ENCODE measurements around the gene HMHB1.
"Not testable (repeated sequence)": the region's sequence is repeated elsewhere in the genome, so short reads cannot be mapped to it uniquely, and the experiment has no call there.

The HMHB1 gene

DNA sequence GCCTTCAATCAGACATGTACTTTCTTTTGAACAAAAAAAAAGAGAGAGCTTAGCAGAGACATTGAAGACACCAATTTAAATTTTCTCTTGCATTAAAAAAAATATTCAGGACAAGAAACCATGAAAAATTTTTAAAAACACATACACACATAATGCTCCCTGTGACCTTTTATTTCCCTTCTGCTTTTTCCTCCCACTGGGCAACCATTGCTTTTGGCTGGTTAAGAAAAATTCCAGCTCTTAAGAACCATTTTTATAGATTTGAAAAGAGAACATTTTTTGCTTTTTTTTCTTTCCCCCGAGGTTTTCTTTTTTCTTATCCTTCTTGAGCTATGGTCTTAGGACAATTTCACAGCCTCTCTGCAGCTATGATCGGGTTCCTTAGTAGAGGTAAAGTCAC, 6.1 kb upstream of the HMHB1 start:
- FAIRE-seq, result no peak

DNA sequence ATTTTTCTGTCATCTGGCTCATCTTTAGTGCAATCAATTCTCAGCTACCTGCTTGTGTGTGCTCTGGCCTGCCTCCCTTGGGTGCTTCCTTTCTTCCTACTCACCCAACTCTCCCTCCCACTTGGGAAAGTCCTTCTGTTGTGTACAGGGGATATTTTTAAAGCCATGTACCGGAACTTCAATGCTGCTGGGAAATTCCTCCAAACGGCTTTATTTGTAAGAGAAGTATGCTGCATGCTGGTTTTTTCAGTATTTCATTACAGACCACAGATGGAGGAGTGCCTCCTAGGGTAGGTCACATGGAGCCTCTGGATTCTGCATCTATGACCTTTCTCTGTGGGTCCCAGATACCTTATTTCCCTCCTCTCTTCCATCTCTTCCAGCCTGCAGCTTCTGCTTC, 5.4 kb upstream of the HMHB1 start:
- no peak for FAIRE-seq

DNA sequence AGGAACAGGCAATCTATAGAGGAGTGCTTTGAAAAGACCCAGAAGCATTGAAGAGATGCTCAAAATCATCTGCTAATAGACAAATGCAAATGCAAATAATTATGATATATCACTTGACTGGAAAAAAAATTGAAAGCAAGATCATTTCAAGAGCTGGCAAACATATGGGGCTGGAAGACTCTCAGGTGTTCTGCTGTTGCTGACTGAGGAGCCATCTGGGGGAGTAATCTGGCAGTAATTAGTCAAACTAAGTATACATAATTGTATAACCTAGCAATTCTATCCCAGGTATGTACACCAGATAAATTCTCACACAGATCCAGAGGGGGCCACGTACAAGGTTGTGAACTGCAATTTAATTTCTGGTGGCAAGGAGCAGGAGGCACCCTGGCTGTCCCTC, 4.6 kb upstream of the HMHB1 start:
- FAIRE-seq, result no peak

- FAIRE-seq, result not testable (repeated sequence)
Measured at GRCh38 chr5:143816370-143816769, 4.4 kb downstream of the HMHB1 start.

DNA sequence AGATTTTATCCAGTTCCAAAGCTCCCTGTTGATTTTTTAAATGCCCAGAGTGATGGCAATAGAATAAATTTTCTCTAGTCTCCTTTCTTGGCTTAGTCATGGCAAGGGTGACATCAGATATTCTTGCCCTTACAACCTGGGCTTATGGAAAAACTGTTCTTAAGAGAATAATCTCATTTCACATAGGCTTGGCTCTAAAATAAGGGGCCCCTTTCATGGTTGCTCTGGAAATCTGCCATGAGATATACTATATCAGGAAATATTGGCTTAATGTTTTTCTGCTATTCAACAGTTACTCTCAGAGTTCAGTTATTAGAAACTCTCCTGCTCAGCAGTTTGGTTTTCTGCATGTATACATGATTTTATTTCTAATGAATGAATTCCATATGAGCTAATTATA, 7.8 kb downstream of the HMHB1 start:
- no peak for FAIRE-seq

DNA sequence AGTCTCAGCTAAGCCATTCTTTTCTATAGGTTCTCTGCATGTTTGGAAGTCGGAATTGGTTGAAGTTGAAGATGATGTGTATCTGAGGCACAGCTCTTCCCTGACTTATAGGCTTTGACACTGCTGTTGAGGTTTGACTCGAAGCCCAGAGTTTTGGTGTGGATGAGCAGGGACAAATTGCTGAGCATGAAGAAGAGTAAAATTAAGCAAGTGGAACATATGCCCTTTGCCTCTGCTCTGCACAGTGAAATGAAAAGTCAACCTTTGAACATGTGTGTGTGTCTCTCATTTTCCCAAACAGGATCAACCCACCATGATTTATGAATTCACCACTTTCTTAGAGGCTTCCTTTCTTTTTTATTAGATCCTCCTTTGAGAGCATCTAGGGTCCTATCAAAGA, 8.5 kb downstream of the HMHB1 start:
- no peak for FAIRE-seq

GRCh38 chr5:143824851-143825720, 13.1 kb downstream of the HMHB1 start:
- no peak for FAIRE-seq

DNA sequence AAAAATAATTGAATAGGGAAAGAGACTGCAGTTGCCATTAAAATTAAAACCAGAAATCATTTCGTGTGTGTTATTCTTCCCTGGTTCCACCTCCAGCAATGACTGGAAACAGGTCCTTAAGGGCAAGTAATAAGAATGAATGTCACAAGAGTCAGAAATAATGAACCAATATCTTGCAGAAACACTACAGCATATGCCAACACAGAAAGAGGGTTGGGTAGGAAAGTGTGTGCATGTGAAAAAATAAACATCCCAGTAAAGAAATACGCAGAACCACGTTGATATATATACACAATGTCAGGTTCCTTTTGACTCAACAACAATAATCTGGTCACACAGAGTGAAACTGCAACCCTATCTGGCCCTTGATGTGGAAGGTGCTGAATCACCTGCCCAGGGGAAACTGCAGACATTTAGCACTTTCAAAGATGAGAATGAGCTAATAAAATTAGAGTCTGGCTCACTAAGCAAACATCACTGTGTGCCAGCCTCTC, 15.0 kb downstream of the HMHB1 start:
- FAIRE-seq, result no peak

DNA sequence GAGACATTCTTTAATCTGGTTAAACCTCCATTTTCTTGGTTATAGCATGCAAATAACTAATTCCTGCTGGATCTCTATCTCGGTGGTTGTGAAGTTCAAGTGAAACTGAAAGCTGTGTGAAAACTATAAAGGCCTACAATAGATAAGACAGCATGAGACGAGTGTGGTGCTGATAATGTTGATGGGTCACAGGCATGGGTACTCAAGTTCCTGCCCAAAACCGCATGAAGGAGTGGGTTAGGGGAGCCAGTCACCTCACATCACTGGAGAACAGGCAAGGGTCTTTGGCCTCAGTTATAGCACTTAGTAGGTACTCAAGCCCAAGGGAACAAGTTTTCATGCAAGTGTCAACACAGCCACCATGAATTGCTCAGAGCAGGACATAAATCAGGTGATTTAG, 16.7 kb downstream of the HMHB1 start:
- FAIRE-seq, result no peak

- FAIRE-seq, result no peak
Measured at GRCh38 chr5:143833177-143833576, 21.2 kb downstream of the HMHB1 start.

DNA sequence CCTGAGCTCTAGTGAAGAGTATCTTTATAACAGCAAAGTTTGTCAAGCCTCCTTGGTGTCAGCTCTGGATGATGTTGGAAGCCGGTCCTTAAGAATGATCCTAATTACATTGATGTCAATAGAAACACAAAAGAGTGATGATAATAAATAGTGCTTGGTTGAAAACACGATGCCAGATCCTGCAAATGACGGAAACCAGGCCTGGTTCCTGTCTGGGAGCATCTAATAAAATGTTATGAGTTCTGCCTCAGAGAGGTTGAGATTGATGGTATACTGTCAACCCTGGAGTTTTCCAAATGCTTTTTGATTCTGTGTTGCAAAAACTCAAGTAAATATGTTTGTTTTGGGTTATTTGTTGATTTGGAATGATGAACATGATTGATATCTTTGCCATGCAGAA, 23.3 kb downstream of the HMHB1 start:
- FAIRE-seq, result no peak

DNA sequence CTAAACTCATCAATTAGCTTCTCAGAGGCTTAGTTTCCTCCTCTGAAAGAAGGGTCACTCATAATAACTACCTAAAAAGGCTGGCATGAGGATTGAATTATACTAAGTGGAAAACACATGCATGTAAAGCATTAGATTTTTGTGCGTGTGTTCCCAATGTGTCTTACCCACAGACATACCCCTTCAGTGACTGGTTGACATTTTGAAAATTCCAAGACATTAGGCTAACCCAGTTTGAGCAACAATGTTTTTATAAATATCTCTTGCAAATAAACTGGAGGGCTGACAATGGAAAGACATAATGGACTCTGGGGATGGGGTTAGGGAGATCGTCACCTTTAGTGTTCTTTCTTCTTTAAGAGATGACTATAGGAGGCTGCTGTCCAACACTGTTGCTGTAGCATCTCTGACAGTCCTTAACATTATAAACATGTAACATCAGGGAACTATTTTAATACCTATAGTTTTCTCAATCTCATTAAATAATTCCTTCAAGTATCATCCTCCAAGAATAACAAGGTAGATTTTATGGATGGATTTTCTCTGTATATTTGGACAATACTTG, 24.3 kb downstream of the HMHB1 start:
- FAIRE-seq, result no peak

GRCh38 chr5:143837306-143837848, 25.4 kb downstream of the HMHB1 start:
- no peak for FAIRE-seq

- no peak for FAIRE-seq
Measured at GRCh38 chr5:143841446-143841845, 29.5 kb downstream of the HMHB1 start.

- no peak for FAIRE-seq
Measured at GRCh38 chr5:143842920-143843319, 31.0 kb downstream of the HMHB1 start.

GRCh38 chr5:143843461-143843860, 31.5 kb downstream of the HMHB1 start:
- no peak for FAIRE-seq

- no peak for FAIRE-seq
Measured at GRCh38 chr5:143850050-143850683, 38.2 kb downstream of the HMHB1 start.

- no peak for FAIRE-seq
Measured at GRCh38 chr5:143851383-143851782, 39.4 kb downstream of the HMHB1 start.

DNA sequence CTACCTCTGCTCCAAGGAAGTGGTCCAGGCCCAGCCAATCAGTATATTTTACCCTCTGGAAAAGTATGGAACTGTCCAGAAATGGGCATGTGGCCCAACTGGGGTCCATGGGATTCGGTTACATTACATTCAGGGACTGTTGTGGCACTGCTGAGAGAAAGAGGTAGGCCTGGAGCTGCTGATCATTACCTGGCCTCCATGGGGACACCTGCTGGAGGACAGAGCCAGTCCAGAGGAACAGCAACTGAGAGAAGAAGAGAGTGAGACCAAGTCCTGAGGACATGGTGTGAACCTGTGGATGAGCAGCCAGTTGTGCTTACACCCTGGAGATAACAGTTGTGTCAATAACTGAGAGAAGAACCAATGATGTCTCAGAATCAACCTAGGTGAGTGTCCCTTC, 48.2 kb downstream of the HMHB1 start:
- FAIRE-seq, result no peak

DNA sequence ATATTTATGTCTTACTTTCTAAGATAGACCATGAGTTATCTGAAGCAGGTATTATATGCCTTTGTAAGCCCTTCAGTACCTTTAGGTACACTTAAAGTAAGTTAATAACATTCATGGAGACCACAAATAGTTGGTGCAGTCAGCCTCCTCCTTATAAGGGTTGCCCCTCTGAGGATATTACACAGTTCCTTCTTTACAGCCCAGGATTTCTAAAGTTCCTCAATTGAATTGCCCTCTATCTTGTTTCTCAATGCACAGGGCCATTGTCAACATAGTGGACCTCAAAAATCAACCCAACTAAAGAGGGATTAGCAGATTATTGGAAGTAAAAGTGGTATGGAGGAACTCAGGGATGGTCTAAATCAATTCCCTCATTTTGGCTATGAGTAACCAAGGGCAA, 50.3 kb downstream of the HMHB1 start:
- FAIRE-seq, result no peak

GRCh38 chr5:143865426-143866025, 53.6 kb downstream of the HMHB1 start:
- FAIRE-seq, result no peak

All from colon (tissue), 2 donors.